HG02763 (cell line): Measurements from ENCODE around the gene PDIA5.
"Not testable (repeated sequence)": the region's sequence is repeated elsewhere in the genome, so short reads cannot be mapped to it uniquely, and the experiment has no call there.

Source experiments
- ATAC-seq: cut with Tn5 transposase; IDR thresholded peaks from one replicate; pipeline ENCODE4 v1.9.1; 2021; ENCODE audit warnings: mild to moderate bottlenecking, moderate library complexity; ENCODE audit not compliant: unreplicated experiment

Gene PDIA5

GRCh38 chr3:123112232-123112631, 45.4 kb downstream of the PDIA5 start:
- no peak for ATAC-seq

GRCh38 chr3:123112656-123113055, 45.8 kb downstream of the PDIA5 start:
- ATAC-seq, result not testable (repeated sequence)

- ATAC-seq, result no peak
Measured at GRCh38 chr3:123113889-123114450, 47.1 kb downstream of the PDIA5 start.

GRCh38 chr3:123116116-123116515, 49.3 kb downstream of the PDIA5 start:
- ATAC-seq, result no peak

- no peak for ATAC-seq
Measured at GRCh38 chr3:123119388-123119787, 52.6 kb downstream of the PDIA5 start.

GRCh38 chr3:123119802-123120201, 53.0 kb downstream of the PDIA5 start:
- no peak for ATAC-seq

- no peak for ATAC-seq
Measured at GRCh38 chr3:123120573-123120972, 53.7 kb downstream of the PDIA5 start.

GRCh38 chr3:123122057-123122456, 55.2 kb downstream of the PDIA5 start:
- no peak for ATAC-seq

GRCh38 chr3:123122525-123123315, 55.9 kb downstream of the PDIA5 start:
- ATAC-seq, result no peak

GRCh38 chr3:123123716-123124616, 57.1 kb downstream of the PDIA5 start:
- no peak for ATAC-seq

- no peak for ATAC-seq
Measured at GRCh38 chr3:123124971-123125370, 58.1 kb downstream of the PDIA5 start.

- ATAC-seq, result no peak
Measured at GRCh38 chr3:123126031-123126430, 59.2 kb downstream of the PDIA5 start.

GRCh38 chr3:123126653-123127052, 59.8 kb downstream of the PDIA5 start:
- ATAC-seq, result no peak

GRCh38 chr3:123129092-123129491, 62.3 kb downstream of the PDIA5 start:
- ATAC-seq, result no peak

GRCh38 chr3:123129532-123129931, 62.7 kb downstream of the PDIA5 start:
- no peak for ATAC-seq

- no peak for ATAC-seq
Measured at GRCh38 chr3:123130079-123130750, 63.4 kb downstream of the PDIA5 start.

- ATAC-seq, result no peak
Measured at GRCh38 chr3:123134671-123135070, 67.8 kb downstream of the PDIA5 start.

GRCh38 chr3:123137001-123137400, 70.2 kb downstream of the PDIA5 start:
- no peak for ATAC-seq

- no peak for ATAC-seq
Measured at GRCh38 chr3:123138839-123139444, 72.1 kb downstream of the PDIA5 start.

- no peak for ATAC-seq
Measured at GRCh38 chr3:123139522-123139921, 72.7 kb downstream of the PDIA5 start.

- no peak for ATAC-seq
Measured at GRCh38 chr3:123140550-123140949, 73.7 kb downstream of the PDIA5 start.
